ENCODE data around the gene TBC1D13.
"Not testable (repeated sequence)": the region's sequence is repeated elsewhere in the genome, so short reads cannot be mapped to it uniquely, and the experiment has no call there.

TBC1D13 gene

GRCh38 chr9:128773049-128773448 is 14.0 kb upstream of the TBC1D13 start:
- no peak overlapping the region for H3K27ac ChIP-seq (replicated peaks)
- no peak overlapping the region for H3K4me3 ChIP-seq (replicated peaks; ENCODE audit: insufficient read depth, low read length)
- TF ChIP-seq REST (IDR thresholded peaks at IDR 0.05; ENCODE audit: insufficient replicate concordance, low read depth) (no peak), SPI1 (IDR thresholded peaks at IDR 0.05; ENCODE audit: borderline replicate concordance, low read depth) (no peak), CTCF (IDR thresholded peaks at IDR 0.05; ENCODE audit: insufficient read depth, low read length) (no peak), GABPA (IDR thresholded peaks at IDR 0.05; ENCODE audit: low read depth) (no peak), POLR2AphosphoS5 (IDR thresholded peaks at IDR 0.05; ENCODE audit: low read depth) (no peak)
- DNase-seq (ENCODE audit: low read depth in 1 of 2, low spot score in 1 of 2), result no peak
- no peaks in the 10 kb centered on the region for H3K27me3 ChIP-seq (ENCODE audit: insufficient read depth, poor library complexity, severe bottlenecking)

GRCh38 chr9:128774804-128775203 is 12.2 kb upstream of the TBC1D13 start:
- TF ChIP-seq REST (IDR thresholded peaks at IDR 0.05; ENCODE audit: insufficient replicate concordance, low read depth) (no peak), POLR2AphosphoS5 (IDR thresholded peaks at IDR 0.05; ENCODE audit: low read depth) (no peak), CTCF (IDR thresholded peaks at IDR 0.05; ENCODE audit: insufficient read depth, low read length) (no peak), SPI1 (IDR thresholded peaks at IDR 0.05; ENCODE audit: borderline replicate concordance, low read depth) (no peak), GABPA (IDR thresholded peaks at IDR 0.05; ENCODE audit: low read depth) (no peak)

GRCh38 chr9:128780093-128780492 is 7.0 kb upstream of the TBC1D13 start:
- not testable (repeated sequence) for H3K27me3 ChIP-seq (ENCODE audit: insufficient read depth, poor library complexity, severe bottlenecking); DNase-seq (ENCODE audit: low read depth in 1 of 2, low spot score in 1 of 2); H3K27ac ChIP-seq (replicated peaks); H3K4me3 ChIP-seq (replicated peaks; ENCODE audit: insufficient read depth, low read length)

More at GRCh38 chr9:128774804-128775203, 12.2 kb upstream of the TBC1D13 start:
- H3K27ac ChIP-seq (replicated peaks), result no peak overlapping the region
- H3K4me3 ChIP-seq (replicated peaks; ENCODE audit: insufficient read depth, low read length), result no peak overlapping the region
- no peak for DNase-seq (ENCODE audit: low read depth in 1 of 2, low spot score in 1 of 2)
- no peaks in the 10 kb centered on the region for H3K27me3 ChIP-seq (ENCODE audit: insufficient read depth, poor library complexity, severe bottlenecking)

- no peak overlapping the region for H3K4me3 ChIP-seq (replicated peaks; ENCODE audit: insufficient read depth, low read length)
- no peak overlapping the region for H3K27ac ChIP-seq (replicated peaks)
- TF ChIP-seq REST (IDR thresholded peaks at IDR 0.05; ENCODE audit: insufficient replicate concordance, low read depth) (no peak), CTCF (IDR thresholded peaks at IDR 0.05; ENCODE audit: insufficient read depth, low read length) (no peak), GABPA (IDR thresholded peaks at IDR 0.05; ENCODE audit: low read depth) (no peak)
- DNase-seq (ENCODE audit: low read depth in 1 of 2, low spot score in 1 of 2), result no peak
- H3K27me3 ChIP-seq (ENCODE audit: insufficient read depth, poor library complexity, severe bottlenecking), result no peaks in the 10 kb centered on the region
These were observed 5.6 kb upstream of the TBC1D13 start for GRCh38 chr9:128781187-128782070.
